ENCODE measurements around the gene PREX1.

GRCh38 chr20:48702455-48702913 lies 125.3 kb downstream of the PREX1 start:
- TF ChIP-seq, protein P1, sequence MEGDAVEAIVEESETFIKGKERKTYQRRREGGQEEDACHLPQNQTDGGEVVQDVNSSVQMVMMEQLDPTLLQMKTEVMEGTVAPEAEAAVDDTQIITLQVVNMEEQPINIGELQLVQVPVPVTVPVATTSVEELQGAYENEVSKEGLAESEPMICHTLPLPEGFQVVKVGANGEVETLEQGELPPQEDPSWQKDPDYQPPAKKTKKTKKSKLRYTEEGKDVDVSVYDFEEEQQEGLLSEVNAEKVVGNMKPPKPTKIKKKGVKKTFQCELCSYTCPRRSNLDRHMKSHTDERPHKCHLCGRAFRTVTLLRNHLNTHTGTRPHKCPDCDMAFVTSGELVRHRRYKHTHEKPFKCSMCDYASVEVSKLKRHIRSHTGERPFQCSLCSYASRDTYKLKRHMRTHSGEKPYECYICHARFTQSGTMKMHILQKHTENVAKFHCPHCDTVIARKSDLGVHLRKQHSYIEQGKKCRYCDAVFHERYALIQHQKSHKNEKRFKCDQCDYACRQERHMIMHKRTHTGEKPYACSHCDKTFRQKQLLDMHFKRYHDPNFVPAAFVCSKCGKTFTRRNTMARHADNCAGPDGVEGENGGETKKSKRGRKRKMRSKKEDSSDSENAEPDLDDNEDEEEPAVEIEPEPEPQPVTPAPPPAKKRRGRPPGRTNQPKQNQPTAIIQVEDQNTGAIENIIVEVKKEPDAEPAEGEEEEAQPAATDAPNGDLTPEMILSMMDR (IDR thresholded peaks at IDR 0.05), result no peak
- TF ChIP-seq EP300 (IDR thresholded peaks at IDR 0.05), result no peak
- no peak for TF ChIP-seq POLR2AphosphoS5 (IDR thresholded peaks at IDR 0.05)
- TF ChIP-seq POLR2A (IDR thresholded peaks at IDR 0.05), result no peak
